Hepatocyte (in vitro differentiated cells): Measurements from ENCODE around the gene FAM193B.

Experiments used
- CTCF ChIP-seq: fragments of 200-600 bp; sonication (generic); IDR thresholded peaks from 2 replicates; pipeline ENCODE4 v1.5.1; 2016; ENCODE audit warnings: antibody characterized with exemption, mild to moderate bottlenecking; ENCODE audit not compliant: poor library complexity
- EZH2 ChIP-seq: fragments of 200-600 bp; sonication (generic); IDR thresholded peaks from 2 replicates; pipeline ENCODE4 v1.6.1; 2016; ENCODE audit warnings: antibody characterized with exemption, mild to moderate bottlenecking, borderline replicate concordance
- EZH2phosphoT487 ChIP-seq: fragments of 200-600 bp; sonication (generic); IDR thresholded peaks from one replicate; pipeline ENCODE4 v1.6.1; 2018; ENCODE audit warnings: antibody characterized with exemption, mild to moderate bottlenecking, low read depth, moderate library complexity; ENCODE audit not compliant: unreplicated experiment, severe bottlenecking

GRCh38 chr5:177588413-177588909, 34.1 kb upstream of the FAM193B start:
- TF ChIP-seq CTCF (no peak), EZH2 (no peak), EZH2phosphoT487 (no peak)
